Activated naive CD4-positive, alpha-beta T cell treated with Interleukin-2 at 50 U/mL for 16 hours (primary cell): ENCODE data around the gene ITM2B.

Experiments used
- DNase-seq: peaks from one replicate; pipeline ENCODE4 v3.0.0-alpha.2; 2020

ITM2B gene

DNA sequence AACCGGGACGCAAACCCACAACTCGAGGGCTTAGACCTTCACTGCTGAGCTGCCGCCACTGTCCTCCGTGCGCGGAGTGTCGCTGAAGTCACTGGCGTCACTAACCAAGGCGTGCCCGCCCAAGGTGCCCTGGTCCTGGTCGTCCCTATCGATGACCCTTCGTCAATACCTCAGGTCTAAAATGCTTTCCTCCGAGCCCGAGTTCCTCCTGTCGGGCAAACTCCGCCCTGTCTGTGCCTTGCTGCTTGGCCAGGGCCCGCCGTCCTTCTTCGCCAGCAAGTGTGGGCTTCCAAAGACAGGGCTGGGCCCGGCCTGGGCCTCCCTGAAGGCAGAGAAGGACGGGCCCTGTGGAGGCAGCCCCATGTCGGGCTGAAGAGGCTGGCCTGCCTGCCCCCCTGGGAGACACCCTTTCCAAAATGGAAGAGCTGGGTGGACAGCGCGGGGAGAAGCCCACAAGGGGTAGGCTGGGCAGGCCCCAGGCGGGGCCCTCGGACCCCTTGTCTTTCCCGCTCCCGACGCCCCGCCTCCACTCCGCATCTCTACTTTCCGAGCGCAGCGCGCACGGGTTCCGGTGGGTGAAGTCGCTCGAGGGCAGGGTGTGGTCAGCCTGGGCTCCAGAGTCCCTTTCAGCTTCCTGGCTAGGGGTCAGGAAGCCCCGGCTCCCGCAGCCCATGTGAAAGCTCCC lies 84.0 kb downstream of the ITM2B start:
- no peak for DNase-seq

DNA sequence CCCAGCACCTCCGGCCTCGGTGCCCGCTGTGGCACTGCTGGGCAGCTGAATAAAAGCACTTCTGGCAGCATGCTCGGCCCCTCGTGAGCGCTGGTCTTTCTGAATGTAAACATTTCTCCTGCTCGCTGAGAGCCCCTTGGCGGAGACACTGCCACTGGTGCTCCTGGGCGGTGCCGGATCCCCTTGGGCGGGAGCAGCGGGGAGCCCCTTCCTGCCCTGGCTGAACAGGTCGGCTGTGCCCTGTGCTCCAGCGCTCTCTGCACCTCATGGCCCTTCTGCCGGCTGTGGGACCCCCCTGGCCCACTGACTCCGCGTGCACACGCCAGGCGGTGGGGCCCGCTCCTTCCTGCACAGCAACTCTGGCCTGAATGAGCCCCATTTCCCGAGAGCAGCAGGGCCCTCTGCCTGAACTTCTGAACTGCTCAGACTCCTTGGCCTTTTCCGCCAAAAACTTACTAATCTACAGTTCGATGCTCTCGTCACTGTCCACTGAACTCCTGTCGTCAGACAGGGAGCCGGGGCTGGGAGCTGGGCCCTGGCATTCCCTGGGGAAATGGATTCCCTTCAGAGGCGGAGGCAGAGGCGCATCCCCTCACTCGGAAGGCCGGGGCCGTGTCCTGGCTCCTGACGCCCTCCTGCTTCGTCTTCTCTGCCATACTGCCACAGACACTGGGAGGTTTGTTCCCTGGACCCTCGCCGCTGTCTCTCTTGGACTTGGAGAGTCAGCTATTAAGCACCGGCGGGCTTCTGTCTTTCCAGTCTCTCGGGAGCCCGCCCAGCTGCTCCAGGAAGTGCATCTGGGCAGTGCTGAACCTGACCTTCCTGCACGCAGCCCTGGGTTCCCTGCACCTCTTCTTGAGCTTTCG lies 84.7 kb downstream of the ITM2B start:
- DNase-seq, result no peak

DNA sequence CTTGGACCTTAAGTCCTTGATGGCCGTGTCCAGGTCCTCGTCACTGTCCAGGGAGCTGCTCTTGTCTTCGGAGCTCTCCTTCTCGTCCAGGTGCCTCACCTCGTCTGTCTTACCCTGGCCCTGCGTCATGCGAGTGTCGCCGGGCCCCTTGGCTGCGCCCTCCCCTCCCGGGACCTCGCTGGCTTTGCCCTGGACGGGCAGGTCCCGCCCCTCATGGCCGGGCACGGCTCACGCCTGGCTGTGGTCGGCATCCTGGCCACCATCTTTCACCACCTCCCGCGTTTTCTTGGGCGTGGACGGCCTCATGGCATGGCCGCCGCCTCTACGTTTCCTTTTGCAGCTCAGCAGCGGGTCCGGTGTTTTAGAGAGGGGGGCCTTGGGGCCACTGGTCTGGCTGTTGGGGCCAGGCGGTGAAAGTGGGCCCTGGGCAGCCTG lies 85.4 kb downstream of the ITM2B start:
- DNase-seq, result no peak

DNA sequence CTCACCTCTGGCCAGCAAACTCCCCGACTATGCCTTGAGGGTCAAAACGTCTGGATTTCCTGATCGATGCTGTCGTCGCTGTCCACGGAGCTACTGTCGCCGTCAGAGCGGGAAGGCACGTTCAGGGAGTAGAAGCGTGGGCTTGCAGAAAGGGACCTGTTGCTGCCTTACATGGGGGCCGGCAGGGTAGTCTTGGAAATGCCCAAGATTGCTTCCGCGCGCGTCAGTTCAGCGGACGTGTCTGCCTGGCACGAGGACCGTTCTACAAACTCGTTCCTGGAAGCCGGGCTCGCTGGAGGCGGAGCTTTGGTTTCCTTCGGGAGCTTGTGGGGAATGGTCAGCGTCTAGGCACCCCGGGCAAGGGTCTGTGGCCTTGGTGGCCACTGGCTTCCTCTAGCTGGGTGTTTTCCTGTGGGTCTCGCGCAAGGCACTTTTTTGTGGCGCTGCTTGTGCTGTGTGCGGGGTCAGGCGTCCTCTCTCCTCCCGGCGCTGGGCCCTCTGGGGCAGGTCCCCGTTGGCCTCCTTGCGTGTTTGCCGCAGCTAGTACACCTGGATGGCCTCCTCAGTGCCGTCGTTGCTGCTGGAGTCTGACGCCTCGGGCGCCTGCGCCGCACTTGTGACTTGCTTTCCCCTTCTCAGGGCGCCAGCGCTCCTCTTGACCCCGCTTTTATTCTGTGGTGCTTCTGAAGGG lies 86.0 kb downstream of the ITM2B start:
- DNase-seq, result no peak
